ENCODE data around the gene DMKN. TPM values are rescaled to one million over a fixed set of nuclear protein-coding genes. Genes with fewer than 3 reads are reported as not detected.

DMKN gene, protein sequence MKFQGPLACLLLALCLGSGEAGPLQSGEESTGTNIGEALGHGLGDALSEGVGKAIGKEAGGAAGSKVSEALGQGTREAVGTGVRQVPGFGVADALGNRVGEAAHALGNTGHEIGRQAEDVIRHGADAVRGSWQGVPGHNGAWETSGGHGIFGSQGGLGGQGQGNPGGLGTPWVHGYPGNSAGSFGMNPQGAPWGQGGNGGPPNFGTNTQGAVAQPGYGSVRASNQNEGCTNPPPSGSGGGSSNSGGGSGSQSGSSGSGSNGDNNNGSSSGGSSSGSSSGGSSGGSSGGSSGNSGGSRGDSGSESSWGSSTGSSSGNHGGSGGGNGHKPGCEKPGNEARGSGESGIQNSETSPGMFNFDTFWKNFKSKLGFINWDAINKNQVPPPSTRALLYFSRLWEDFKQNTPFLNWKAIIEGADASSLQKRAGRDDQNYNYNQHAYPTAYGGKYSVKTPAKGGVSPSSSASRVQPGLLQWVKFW
- polyA plus RNA-seq (2011; rRNA removed) = 1.0 and 1.5 TPM in 2 replicates
- not detected in 2 replicates for polyA minus RNA-seq (2011; rRNA and poly(A)+ RNA removed)

DNA sequence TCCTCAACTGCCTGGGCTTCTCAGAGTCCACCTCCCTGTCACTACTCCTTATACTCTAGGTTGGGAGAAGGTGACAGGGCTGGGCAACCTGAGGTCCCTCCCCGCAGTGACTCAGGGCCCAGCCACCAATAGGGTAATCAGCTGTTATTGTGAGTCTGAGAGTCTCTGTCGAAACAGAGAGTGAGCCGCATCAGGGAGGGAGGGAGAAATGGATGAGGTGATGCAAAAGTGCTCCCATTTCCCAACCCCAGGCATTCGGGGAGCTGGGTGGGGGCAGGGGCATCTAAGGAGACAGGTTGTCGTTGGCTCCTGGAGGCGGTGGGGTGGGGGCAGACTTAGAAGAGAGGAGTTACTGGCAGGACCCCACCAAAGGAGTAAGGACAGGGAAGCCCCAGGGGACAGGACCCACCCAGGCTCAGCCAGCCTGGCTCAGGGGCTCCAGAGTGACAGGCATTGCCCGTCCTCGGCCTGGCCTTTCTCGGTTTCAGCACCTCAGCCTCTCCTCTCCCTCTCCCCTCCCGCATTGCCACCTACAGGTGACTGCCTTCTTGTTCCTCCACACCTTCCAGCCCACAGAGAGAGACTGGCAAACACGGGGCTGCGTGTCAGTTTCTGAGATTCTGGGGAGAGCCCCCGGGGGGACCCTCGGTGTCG lies at the start of gene DMKN:
TSS of gene DMKN (minus strand) at position 22 of the 654 bp plus-strand sequence. CDS start 174 bp downstream, outside the sequence.
- H3K4me3 ChIP-seq (ENCODE audit: low read depth, low read length) = no peak within 1 kb of the TSS
- ChIA-PET CTCF (interaction anchor here (0.7 to 2.5 kb wide), 7 partner anchors 8 to 79 kb away, joined by 3 to 7 read pairs (median 5); no protein-coding TSS in a partner anchor), POLR2A (no interaction called here)
- H3K36me3 ChIP-seq (ENCODE audit: control insufficient read depth, insufficient read depth, low read length) = no peaks in the 10 kb centered on the region
- TF ChIP-seq, protein P1, sequence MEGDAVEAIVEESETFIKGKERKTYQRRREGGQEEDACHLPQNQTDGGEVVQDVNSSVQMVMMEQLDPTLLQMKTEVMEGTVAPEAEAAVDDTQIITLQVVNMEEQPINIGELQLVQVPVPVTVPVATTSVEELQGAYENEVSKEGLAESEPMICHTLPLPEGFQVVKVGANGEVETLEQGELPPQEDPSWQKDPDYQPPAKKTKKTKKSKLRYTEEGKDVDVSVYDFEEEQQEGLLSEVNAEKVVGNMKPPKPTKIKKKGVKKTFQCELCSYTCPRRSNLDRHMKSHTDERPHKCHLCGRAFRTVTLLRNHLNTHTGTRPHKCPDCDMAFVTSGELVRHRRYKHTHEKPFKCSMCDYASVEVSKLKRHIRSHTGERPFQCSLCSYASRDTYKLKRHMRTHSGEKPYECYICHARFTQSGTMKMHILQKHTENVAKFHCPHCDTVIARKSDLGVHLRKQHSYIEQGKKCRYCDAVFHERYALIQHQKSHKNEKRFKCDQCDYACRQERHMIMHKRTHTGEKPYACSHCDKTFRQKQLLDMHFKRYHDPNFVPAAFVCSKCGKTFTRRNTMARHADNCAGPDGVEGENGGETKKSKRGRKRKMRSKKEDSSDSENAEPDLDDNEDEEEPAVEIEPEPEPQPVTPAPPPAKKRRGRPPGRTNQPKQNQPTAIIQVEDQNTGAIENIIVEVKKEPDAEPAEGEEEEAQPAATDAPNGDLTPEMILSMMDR (IDR thresholded peaks at IDR 0.05; ENCODE audit: insufficient read depth, low read depth, low read length) = 0 out of 2 replicates have a peak, but pooled peaks have one; percentile 16
- DNase-seq (ENCODE audit: low read depth) = no peak
- H3K27me3 ChIP-seq (ENCODE audit: control insufficient read depth, insufficient read depth, low read length) = peaks cover 15% of the 10 kb centered on the region

DNA sequence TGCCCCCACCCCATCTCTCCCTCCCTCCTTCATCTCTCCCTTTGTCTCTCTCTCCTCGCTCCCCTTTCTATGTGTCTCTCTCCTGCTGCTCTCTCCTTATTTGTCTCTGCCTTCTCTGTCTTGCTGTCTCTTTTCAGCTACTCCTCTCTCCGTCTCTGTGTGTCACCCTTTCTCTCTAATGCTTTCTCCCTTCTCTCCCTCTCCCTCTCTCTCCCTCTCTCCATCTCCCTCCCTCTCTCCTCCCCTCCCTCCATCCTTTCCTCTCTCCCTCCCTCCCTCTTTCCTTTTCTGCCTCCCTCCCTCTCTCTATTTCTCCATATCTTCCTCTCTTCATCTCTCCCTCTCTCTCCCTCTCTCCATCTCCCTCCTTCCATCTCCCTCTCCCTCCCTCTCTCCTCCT lies 49.3 kb upstream of the DMKN start:
- ChIA-PET POLR2A (no interaction called here), CTCF (interaction anchor here (0.7 kb wide), 1 partner anchor 35 kb away, joined by 3 read pairs; no protein-coding TSS in a partner anchor)
- H3K27me3 ChIP-seq (ENCODE audit: control insufficient read depth, insufficient read depth, low read length) = peaks cover 13% of the 10 kb centered on the region
- no peak for DNase-seq (ENCODE audit: low read depth)
- TF ChIP-seq, protein P1 (IDR thresholded peaks at IDR 0.05; ENCODE audit: insufficient read depth, low read depth, low read length) = no peak
- no peaks in the 10 kb centered on the region for H3K36me3 ChIP-seq (ENCODE audit: control insufficient read depth, insufficient read depth, low read length)
- H3K4me3 ChIP-seq (ENCODE audit: low read depth, low read length) = no peak overlapping the region

DNA sequence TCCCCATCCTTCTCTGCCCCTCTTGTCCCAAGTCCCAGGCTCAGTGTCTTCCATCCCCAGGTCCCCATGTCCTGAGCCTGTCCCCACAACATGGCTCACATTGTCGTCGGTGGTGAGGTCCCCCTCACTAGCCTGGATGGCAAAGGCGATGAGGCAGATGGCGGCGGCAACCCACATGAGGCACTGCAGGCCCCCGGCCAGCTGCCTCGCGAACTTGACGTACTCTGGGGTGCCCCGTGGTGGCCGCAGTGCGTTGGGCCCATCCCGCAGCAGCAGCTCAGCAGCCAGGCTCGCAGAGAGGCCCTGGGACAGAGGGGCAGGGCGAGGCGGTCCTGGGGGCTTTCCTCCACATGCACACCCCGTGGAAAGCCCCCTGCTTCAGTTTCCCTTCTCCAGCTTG lies 48.9 kb upstream of the DMKN start:
- no peak for DNase-seq (ENCODE audit: low read depth)
- TF ChIP-seq, protein P1 (IDR thresholded peaks at IDR 0.05; ENCODE audit: insufficient read depth, low read depth, low read length) = no peak
- peaks cover 13% of the 10 kb centered on the region for H3K27me3 ChIP-seq (ENCODE audit: control insufficient read depth, insufficient read depth, low read length)
- H3K36me3 ChIP-seq (ENCODE audit: control insufficient read depth, insufficient read depth, low read length) = no peaks in the 10 kb centered on the region
- ChIA-PET CTCF (interaction anchor here (0.6 kb wide), 1 partner anchor 443 kb away, joined by 3 read pairs; no protein-coding TSS in a partner anchor), POLR2A (no interaction called here)
- H3K4me3 ChIP-seq (ENCODE audit: low read depth, low read length) = no peak overlapping the region

DNA sequence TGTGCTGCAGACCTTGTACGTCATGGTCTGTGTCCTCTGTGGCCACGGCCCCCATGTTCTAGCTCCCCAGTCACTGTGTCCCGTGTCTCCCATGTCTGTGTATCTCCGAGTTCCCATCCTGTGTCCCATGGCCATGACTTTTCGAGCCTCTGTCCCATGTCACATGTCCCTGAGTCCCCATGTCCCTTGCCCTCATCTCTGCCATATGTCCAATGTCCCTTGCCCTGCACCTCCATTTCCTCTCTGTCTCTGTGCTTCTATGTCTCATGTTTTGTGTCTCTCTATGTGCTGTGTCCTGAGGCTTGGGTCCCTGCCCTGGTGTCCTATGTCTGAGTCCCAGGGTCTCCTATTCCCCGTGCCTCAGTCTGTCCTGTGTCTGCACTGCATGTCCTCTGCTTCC lies 48.0 kb upstream of the DMKN start:
- POLR2A ChIA-PET = no interaction called here
- TF ChIP-seq, protein P1 (IDR thresholded peaks at IDR 0.05; ENCODE audit: insufficient read depth, low read depth, low read length) = no peak
- peaks cover 13% of the 10 kb centered on the region for H3K27me3 ChIP-seq (ENCODE audit: control insufficient read depth, insufficient read depth, low read length)
- CTCF ChIA-PET = interaction anchor here (1.7 kb wide), 1 partner anchor 13 kb away, joined by 7 read pairs; no protein-coding TSS in a partner anchor
- H3K36me3 ChIP-seq (ENCODE audit: control insufficient read depth, insufficient read depth, low read length) = no peaks in the 10 kb centered on the region
- no peak for DNase-seq (ENCODE audit: low read depth)
- no peak overlapping the region for H3K4me3 ChIP-seq (ENCODE audit: low read depth, low read length)

DNA sequence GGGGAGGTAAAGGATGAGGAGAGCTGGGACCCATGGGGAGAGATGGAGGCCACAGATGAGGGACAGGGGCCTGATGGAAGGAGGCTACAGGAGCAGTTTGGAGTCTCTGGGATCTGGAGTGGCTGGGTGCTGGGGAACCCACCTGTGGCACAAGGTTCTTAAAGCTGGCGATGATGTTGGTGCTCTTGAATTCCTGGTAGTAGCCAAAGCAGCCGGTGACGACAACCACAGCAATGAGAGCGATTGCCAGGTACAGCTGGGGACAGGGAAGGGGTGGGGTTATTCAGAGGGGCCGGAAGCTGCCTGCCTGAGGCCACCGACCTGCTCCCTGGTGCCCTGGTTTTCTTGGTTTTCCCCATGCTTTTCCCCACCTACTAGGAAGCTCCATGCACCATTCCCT lies 47.2 kb upstream of the DMKN start:
- Histone ChIP-seq H3K4me3 (ENCODE audit: low read depth, low read length) (no peak overlapping the region), H3K27me3 (ENCODE audit: control insufficient read depth, insufficient read depth, low read length) (peaks cover 16% of the 10 kb centered on the region), H3K36me3 (ENCODE audit: control insufficient read depth, insufficient read depth, low read length) (no peaks in the 10 kb centered on the region)
- ChIA-PET CTCF (interaction anchor here (1.7 kb wide), 1 partner anchor 12 kb away, joined by 7 read pairs; no protein-coding TSS in a partner anchor), POLR2A (no interaction called here)
- TF ChIP-seq, protein P1 (IDR thresholded peaks at IDR 0.05; ENCODE audit: insufficient read depth, low read depth, low read length) = no peak
- no peak for DNase-seq (ENCODE audit: low read depth)
